GM12801 (cell line): ENCODE measurements around the gene GEMIN4.

Experiments
- TF ChIP-seq, protein P1 (sequence below): IDR thresholded peaks from one replicate; pipeline ENCODE4 v1.5.1; 2011; ENCODE audit warnings: control low read depth; ENCODE audit not compliant: insufficient read length; ENCODE audit errors: extremely low read depth

The GEMIN4 gene

DNA sequence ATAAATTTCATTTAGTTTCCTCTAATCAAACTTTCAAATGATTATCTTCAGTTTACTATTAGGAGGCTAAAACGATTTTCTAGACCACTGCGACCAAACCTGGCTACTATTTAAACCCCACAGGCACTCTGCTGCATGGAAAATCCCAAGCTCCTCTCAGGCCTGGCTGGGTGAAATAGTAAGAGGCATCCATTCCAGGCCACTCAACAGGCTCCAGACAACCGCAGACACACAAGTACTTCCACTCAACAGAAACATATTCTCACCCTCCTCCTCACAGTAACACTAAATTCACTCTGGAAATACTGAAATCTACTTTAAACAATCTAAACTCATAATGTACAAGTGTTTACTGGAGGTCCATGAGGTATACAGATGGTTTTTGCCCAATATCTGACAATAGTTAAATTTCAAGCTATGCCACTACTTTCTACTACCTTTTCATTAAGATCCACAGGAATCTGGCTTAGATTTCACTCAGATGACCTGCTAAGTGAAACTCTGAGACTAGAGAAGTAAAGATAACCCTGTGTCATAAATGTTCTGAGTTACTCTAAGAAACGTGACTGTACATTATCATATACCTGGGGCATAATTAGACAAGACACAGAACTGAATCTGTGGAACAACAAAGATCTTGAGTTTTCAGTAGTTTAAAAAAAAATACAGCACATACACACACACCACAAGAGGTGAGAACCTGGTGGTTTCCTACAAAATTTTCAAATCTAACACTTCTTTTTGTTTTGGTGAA is 47.8 kb downstream of the GEMIN4 start:
- TF ChIP-seq, protein P1, sequence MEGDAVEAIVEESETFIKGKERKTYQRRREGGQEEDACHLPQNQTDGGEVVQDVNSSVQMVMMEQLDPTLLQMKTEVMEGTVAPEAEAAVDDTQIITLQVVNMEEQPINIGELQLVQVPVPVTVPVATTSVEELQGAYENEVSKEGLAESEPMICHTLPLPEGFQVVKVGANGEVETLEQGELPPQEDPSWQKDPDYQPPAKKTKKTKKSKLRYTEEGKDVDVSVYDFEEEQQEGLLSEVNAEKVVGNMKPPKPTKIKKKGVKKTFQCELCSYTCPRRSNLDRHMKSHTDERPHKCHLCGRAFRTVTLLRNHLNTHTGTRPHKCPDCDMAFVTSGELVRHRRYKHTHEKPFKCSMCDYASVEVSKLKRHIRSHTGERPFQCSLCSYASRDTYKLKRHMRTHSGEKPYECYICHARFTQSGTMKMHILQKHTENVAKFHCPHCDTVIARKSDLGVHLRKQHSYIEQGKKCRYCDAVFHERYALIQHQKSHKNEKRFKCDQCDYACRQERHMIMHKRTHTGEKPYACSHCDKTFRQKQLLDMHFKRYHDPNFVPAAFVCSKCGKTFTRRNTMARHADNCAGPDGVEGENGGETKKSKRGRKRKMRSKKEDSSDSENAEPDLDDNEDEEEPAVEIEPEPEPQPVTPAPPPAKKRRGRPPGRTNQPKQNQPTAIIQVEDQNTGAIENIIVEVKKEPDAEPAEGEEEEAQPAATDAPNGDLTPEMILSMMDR = no peak

DNA sequence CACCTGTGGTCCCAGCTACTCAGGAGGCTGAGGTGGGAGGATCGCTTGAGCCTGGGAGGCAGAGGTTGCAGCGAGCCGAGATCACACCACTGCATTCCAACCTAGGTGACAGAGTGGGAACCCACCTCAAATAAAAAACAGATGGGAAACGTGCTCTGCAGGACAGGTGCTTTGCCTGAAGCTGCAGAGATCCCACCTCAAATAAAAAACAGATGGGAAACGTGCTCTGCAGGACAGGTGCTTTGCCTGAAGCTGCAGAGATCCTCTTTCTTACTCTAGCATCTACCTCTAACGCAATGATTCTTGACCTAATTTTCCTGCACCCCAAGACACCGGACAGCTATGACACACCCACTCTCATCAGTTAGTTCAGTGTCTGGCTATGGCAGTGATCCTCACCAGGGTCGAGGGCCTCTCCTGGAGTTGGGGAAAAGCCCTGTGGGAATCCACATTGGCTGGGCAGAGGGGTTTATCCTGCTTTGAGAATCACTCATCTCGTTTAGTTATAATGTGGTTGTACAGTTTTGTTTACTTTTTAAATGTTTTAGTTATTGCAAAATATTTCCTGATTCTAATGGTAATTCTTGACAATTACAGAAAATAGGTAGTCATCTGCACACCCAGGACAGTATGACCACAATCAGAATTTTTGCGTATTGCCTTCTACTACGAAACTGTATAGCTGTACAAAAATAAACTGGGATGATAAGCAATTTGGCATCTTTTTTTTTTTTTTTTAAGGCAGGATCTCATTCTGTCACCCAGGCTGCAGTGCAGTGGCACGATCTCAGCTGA is 48.8 kb downstream of the GEMIN4 start:
- TF ChIP-seq, protein P1 = no peak

DNA sequence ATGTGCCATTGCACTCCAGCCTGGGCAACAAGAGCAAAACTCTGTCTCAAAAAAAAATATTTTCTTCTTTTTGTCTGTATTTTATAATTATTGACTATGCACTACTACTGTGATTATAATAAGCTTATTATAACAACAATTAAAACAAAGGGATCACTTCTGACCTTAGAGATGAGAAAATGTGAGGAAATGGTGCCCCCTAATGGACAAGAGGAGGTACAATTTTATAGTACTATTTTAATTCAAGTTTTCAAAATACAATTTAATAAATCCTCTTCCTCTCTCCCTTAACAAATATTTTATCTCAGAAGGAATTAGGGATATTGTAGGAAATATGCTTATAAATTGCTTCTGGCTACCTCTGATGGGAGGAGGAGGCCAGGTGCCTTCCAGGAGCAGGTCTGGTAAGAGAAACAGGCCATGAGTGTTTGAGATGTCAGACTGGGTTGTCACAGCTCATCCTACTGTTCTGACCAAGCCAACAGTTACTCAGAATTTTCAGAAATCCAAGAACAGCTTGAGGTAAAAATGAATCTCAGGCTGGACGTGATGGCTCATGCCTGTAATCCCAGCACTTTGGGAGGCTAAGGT is 51.5 kb downstream of the GEMIN4 start:
- TF ChIP-seq, protein P1 = no peak

DNA sequence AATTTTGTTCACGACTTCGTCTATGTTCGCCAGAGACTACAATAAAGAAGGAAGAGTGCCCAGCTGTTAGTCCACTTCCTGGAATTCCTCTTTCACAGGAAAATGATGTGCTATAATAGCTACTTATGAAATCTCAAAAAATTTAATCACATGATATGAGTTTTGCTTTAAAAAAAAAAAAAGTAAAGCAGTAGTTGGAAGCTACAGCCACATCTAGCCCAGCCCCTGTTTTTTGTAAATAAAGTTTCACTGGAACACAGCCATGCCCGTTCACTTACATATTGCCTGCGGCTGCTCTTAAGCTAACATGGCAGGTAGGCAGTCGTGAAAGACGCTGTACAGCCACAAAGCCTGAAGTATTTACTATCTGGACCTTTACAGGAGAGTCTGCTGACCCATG is 52.7 kb downstream of the GEMIN4 start:
- TF ChIP-seq, protein P1 = no peak

DNA sequence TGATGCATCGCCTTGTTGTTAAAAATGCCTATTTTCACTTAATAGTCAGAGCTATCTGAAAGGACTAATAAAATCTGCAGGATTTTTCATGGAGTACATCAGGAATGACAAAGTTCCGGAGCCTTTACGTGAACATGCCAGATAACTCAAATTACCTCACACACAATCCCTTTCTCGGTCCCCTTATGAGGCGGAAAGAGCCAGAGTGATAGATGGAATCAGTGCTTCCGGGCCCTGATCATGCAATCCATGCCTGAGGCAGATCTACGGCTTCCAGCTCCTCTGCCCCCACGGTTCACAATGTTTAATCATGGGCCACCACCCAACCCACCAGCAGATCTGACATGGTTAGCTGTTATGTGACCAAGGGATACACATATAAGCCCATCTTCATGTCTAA is 54.4 kb downstream of the GEMIN4 start:
- TF ChIP-seq, protein P1 = no peak

DNA sequence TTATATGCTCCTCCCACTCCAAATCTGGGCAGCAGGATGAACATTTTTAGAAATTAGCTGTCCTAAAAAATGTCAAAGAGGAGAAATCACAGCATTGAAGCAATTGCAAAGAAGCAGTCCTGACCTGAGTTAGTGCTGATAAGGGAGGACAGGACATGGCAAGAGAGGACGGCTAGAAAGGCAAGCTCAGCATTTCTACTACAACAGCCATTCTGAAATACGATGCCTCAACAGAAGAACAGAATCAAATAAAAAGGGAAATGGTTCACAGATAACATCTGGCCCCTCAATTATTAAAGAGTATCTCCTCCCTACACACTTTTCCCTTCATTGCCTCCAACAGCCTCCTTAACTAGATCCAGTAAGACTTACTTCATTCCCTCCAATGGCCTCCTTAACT is 55.7 kb downstream of the GEMIN4 start:
- TF ChIP-seq, protein P1 = no peak
